WTC11 (cell line): ENCODE measurements around the gene TNN. TPM values are rescaled to one million over a fixed set of nuclear protein-coding genes. Genes with fewer than 3 reads are reported as not detected.

Source experiments
- ATAC-seq: fragments of 200-7000 bp; cut with Tn5 transposase; 2 replicates; pipeline ENCODE4 v1.10.0; 2021; ENCODE audit warnings: mild to moderate bottlenecking, moderate library complexity
- CTCF ChIA-PET: fragments of 300-600 bp; sonication (Branson Sonifier 250); formaldehyde crosslinking; loops from one replicate; lab custom pipeline; 2021; ENCODE audit warnings: antibody characterized with exemption; lab: Charles Lee
- POLR2A ChIA-PET: fragments of 350-600 bp; sonication (Branson Sonifier 250); formaldehyde crosslinking; loops from one replicate; lab custom pipeline; 2021; ENCODE audit warnings: antibody characterized with exemption; lab: Charles Lee
- DNase-seq: peaks from one replicate; pipeline ENCODE4 v3.0.0; 2021; ENCODE audit warnings: low spot score
- H3K27ac Mint-ChIP-seq: 2 replicates; pipeline ENCODE4 v1.8.0; 2021; ENCODE audit warnings: mixed read lengths
- H3K27me3 Mint-ChIP-seq: 2 replicates; pipeline ENCODE4 v1.8.0; 2021; ENCODE audit warnings: low read depth, mild to moderate bottlenecking, moderate library complexity, mixed read lengths
- H3K36me3 Mint-ChIP-seq: 2 replicates; pipeline ENCODE4 v1.8.0; 2021; ENCODE audit warnings: mixed read lengths
- H3K4me1 Mint-ChIP-seq: 2 replicates; pipeline ENCODE4 v1.8.0; 2022; ENCODE audit warnings: mixed read lengths
- H3K4me3 Mint-ChIP-seq: 2 replicates; pipeline ENCODE4 v1.8.0; 2021; ENCODE audit warnings: mild to moderate bottlenecking, moderate library complexity, mixed read lengths
- H3K9me3 Mint-ChIP-seq: 2 replicates; pipeline ENCODE4 v1.8.0; 2021; ENCODE audit warnings: mixed read lengths
- ATF2 ChIP-seq: sonication (generic); formaldehyde crosslinking; IDR thresholded peaks from 2 replicates; pipeline ENCODE4 v1.8.1; 2022; ENCODE audit warnings: low read depth, missing genetic modification reagents, borderline replicate concordance
- CTCF ChIP-seq: fragments of 200-600 bp; IDR thresholded peaks from 2 replicates; pipeline ENCODE4 v1.8.0; 2022; ENCODE audit warnings: antibody characterized with exemption
- EMX1 ChIP-seq: fragments of 250-450 bp; sonication (Bioruptor Pico); IDR thresholded peaks from 2 replicates; pipeline ENCODE4 v1.8.0; 2021; ENCODE audit warnings: mild to moderate bottlenecking
- ETV6 ChIP-seq: sonication (generic); formaldehyde crosslinking; IDR thresholded peaks from 2 replicates; pipeline ENCODE4 v1.8.1; 2022; ENCODE audit warnings: mild to moderate bottlenecking, missing genetic modification reagents
- FOXK1 ChIP-seq: sonication (generic); formaldehyde crosslinking; IDR thresholded peaks from 2 replicates; pipeline ENCODE4 v1.8.0; 2022; ENCODE audit warnings: mild to moderate bottlenecking, moderate library complexity, missing genetic modification reagents
- GTF2I ChIP-seq: fragments of 250-450 bp; sonication (Bioruptor Pico); conservative IDR thresholded peaks from 2 replicates; pipeline ENCODE4 v1.4.0; 2021; ENCODE audit warnings: mild to moderate bottlenecking
- HMGA2 ChIP-seq: fragments of 250-450 bp; sonication (Bioruptor Pico); IDR thresholded peaks from 2 replicates; pipeline ENCODE4 v1.4.0; 2021; ENCODE audit warnings: mild to moderate bottlenecking, moderate library complexity
- IRF1 ChIP-seq: sonication (generic); formaldehyde crosslinking; IDR thresholded peaks from 2 replicates; pipeline ENCODE4 v1.8.0; 2023; ENCODE audit warnings: missing genetic modification reagents
- KAT7 ChIP-seq: sonication (generic); formaldehyde crosslinking; IDR thresholded peaks from 2 replicates; pipeline ENCODE4 v1.8.1; 2023; ENCODE audit warnings: missing genetic modification reagents, mild to moderate bottlenecking, borderline replicate concordance
- MLX ChIP-seq: sonication (generic); formaldehyde crosslinking; IDR thresholded peaks from 2 replicates; pipeline ENCODE4 v1.8.1; 2023; ENCODE audit warnings: mild to moderate bottlenecking, missing genetic modification reagents, moderate library complexity
- NFATC4 ChIP-seq: fragments of 250-450 bp; sonication (Bioruptor Pico); IDR thresholded peaks from 2 replicates; pipeline ENCODE4 v1.9.0; 2021; ENCODE audit warnings: mild to moderate bottlenecking
- NFYB ChIP-seq: sonication (generic); formaldehyde crosslinking; conservative IDR thresholded peaks from 2 replicates; pipeline ENCODE4 v1.8.0; 2022; ENCODE audit warnings: low read depth, missing genetic modification reagents
- NR2C2 ChIP-seq: sonication (generic); formaldehyde crosslinking; IDR thresholded peaks from 2 replicates; pipeline ENCODE4 v1.8.0; 2022; ENCODE audit warnings: mild to moderate bottlenecking, missing genetic modification reagents
- SP1 ChIP-seq: sonication (generic); formaldehyde crosslinking; conservative IDR thresholded peaks from 2 replicates; pipeline ENCODE4 v1.8.1; 2022; ENCODE audit warnings: missing genetic modification reagents
- TP53 ChIP-seq: sonication (generic); formaldehyde crosslinking; IDR thresholded peaks from 2 replicates; pipeline ENCODE4 v1.8.1; 2023; ENCODE audit warnings: mild to moderate bottlenecking, missing genetic modification reagents
- USF1 ChIP-seq: sonication (generic); formaldehyde crosslinking; IDR thresholded peaks from 2 replicates; pipeline ENCODE4 v1.8.0; 2022; ENCODE audit warnings: mild to moderate bottlenecking, missing genetic modification reagents
- USF2 ChIP-seq: sonication (generic); formaldehyde crosslinking; IDR thresholded peaks from 2 replicates; pipeline ENCODE4 v1.8.1; 2023; ENCODE audit warnings: mild to moderate bottlenecking, missing genetic modification reagents, moderate library complexity
- ZNF121 ChIP-seq: sonication (generic); formaldehyde crosslinking; IDR thresholded peaks from 2 replicates; pipeline ENCODE4 v1.8.0; 2023; ENCODE audit warnings: missing genetic modification reagents
- ZNF219 ChIP-seq: sonication (generic); formaldehyde crosslinking; IDR thresholded peaks from 2 replicates; pipeline ENCODE4 v1.8.0; 2023; ENCODE audit warnings: missing genetic modification reagents, mild to moderate bottlenecking, borderline replicate concordance
- ZNF232 ChIP-seq: sonication (generic); formaldehyde crosslinking; IDR thresholded peaks from 2 replicates; pipeline ENCODE4 v1.8.0; 2022; ENCODE audit warnings: mild to moderate bottlenecking, missing genetic modification reagents
- ZNF263 ChIP-seq: sonication (generic); formaldehyde crosslinking; IDR thresholded peaks from 2 replicates; pipeline ENCODE4 v1.8.1; 2022; ENCODE audit warnings: low read depth, mild to moderate bottlenecking, moderate library complexity, missing genetic modification reagents
- ZNF416 ChIP-seq: fragments of 250-450 bp; sonication (Bioruptor Pico); IDR thresholded peaks from 2 replicates; pipeline ENCODE4 v1.9.0; 2021; ENCODE audit warnings: mild to moderate bottlenecking, inconsistent platforms
- ZNF423 ChIP-seq: fragments of 250-450 bp; sonication (Bioruptor Pico); IDR thresholded peaks from 2 replicates; pipeline ENCODE4 v2.1.2; 2022; ENCODE audit warnings: mild to moderate bottlenecking, moderate library complexity
- ZNF425 ChIP-seq: fragments of 250-450 bp; sonication (Bioruptor Pico); conservative IDR thresholded peaks from 2 replicates; pipeline ENCODE4 v1.9.0; 2021; ENCODE audit warnings: mild to moderate bottlenecking
- total RNA-seq: library from RNA; stranded (reverse); gene quantifications from 3 replicates; pipeline ENCODE4 v1.2.3, GENCODE V29; 2021

The TNN gene
- total RNA-seq, 1 experiment from 2014 or later, result 0.44 TPM

GRCh38 chr1:175171036-175171913, 103.6 kb downstream of the TNN start:
- ChIA-PET POLR2A (no interaction called here), CTCF (interaction anchor here (0.9 to 1.9 kb wide), 3 partner anchors 17 to 146 kb away, joined by 3 to 5 read pairs (median 4); no protein-coding TSS in a partner anchor)
- Mint-ChIP-seq H3K9me3 (0 out of 2 replicates have a peak, but pooled peaks cover 3% of the 10 kb centered on the region), H3K4me1 (no peaks in the 10 kb centered on the region), H3K27me3 (no peaks in the 10 kb centered on the region), H3K27ac (no peak overlapping the region), H3K4me3 (no peak overlapping the region), H3K36me3 (peaks cover 4% of the 10 kb centered on the region)
- ATAC-seq (no peak), DNase-seq (no peak)
- TF ChIP-seq ZNF219, result no peak
- no peak for TF ChIP-seq ZNF263 (CRISPR knock-in tag)
- TF ChIP-seq KAT7, result no peak
- TF ChIP-seq TP53 (CRISPR knock-in tag), result no peak
- TF ChIP-seq ZNF416 (CRISPR knock-in tag), result no peak
- no peak for TF ChIP-seq USF2 (CRISPR knock-in tag)
- TF ChIP-seq FOXK1, result no peak
- TF ChIP-seq ZNF423, result no peak
- TF ChIP-seq ETV6 (CRISPR knock-in tag), result no peak
- TF ChIP-seq USF1, result no peak
- TF ChIP-seq EMX1, result no peak
- TF ChIP-seq NR2C2, result no peak
- TF ChIP-seq ZNF232 (CRISPR knock-in tag), result no peak
- TF ChIP-seq NFATC4 (CRISPR knock-in tag), result no peak
- no peak for TF ChIP-seq ATF2
- TF ChIP-seq GTF2I (CRISPR knock-in tag), result no peak

GRCh38 chr1:175172503-175172902, 104.9 kb downstream of the TNN start:
- no peak for DNase-seq
- TF ChIP-seq ZNF263 (CRISPR knock-in tag) (no peak), NFYB (CRISPR knock-in tag) (no peak)
- TF ChIP-seq, all 79 proteins: peak for 0
- ATAC-seq, result no peak
- no peaks in the 10 kb centered on the region for H3K4me1 Mint-ChIP-seq
- peaks cover 4% of the 10 kb centered on the region; the same call in 1 of the 2 replicates for H3K36me3 Mint-ChIP-seq
- H3K27ac Mint-ChIP-seq, result no peak overlapping the region
- CTCF ChIA-PET, result interaction anchor here (0.9 to 1.9 kb wide), 4 partner anchors 9 to 144 kb away, joined by 3 to 5 read pairs (median 4); no protein-coding TSS in a partner anchor
- H3K9me3 Mint-ChIP-seq, result 0 out of 2 replicates have a peak, but pooled peaks cover 3% of the 10 kb centered on the region
- POLR2A ChIA-PET, result no interaction called here
- H3K4me3 Mint-ChIP-seq, result no peak overlapping the region
- H3K27me3 Mint-ChIP-seq, result no peaks in the 10 kb centered on the region

- no peak overlapping the region for H3K27ac Mint-ChIP-seq
- CTCF ChIA-PET, result interaction anchor here (0.7 to 1.8 kb wide), 4 partner anchors 17 to 27 kb away, joined by 4 to 14 read pairs (median 4); no protein-coding TSS in a partner anchor
- POLR2A ChIA-PET, result no interaction called here
- TF ChIP-seq ZNF425 (CRISPR knock-in tag) (no peak), HMGA2 (CRISPR knock-in tag) (no peak), SP1 (no peak), MLX (no peak), CTCF (no peak), ZNF121 (no peak), NFATC4 (CRISPR knock-in tag) (no peak), GTF2I (CRISPR knock-in tag) (no peak), IRF1 (CRISPR knock-in tag) (no peak)
Observed at GRCh38 chr1:175173531-175173930, 105.9 kb downstream of the TNN start.

More at GRCh38 chr1:175173531-175173930, 105.9 kb downstream of the TNN start:
- H3K9me3 Mint-ChIP-seq, result 0 out of 2 replicates have a peak, but pooled peaks cover 3% of the 10 kb centered on the region
- ATAC-seq (no peak), DNase-seq (no peak)
- H3K36me3 Mint-ChIP-seq, result peaks cover 4% of the 10 kb centered on the region; the same call in 1 of the 2 replicates
- H3K27me3 Mint-ChIP-seq, result no peaks in the 10 kb centered on the region
- H3K4me3 Mint-ChIP-seq, result no peak overlapping the region
- H3K4me1 Mint-ChIP-seq, result peaks cover 7% of the 10 kb centered on the region; the same call in 1 of the 2 replicates
